ENCODE data around the gene CSPG4. TPM values are rescaled to one million over a fixed set of nuclear protein-coding genes. Genes with fewer than 3 reads are reported as not detected.
A peak's percentile ranks its signal among the peaks of the same experiment; 100 is the strongest.

The CSPG4 gene
- total and polyA plus RNA-seq, 10 donors: 0.89 to 28.6 (median 7.4) TPM

- DNase-seq: peak; percentile 66
- Histone ChIP-seq H3K36me3 (no peaks in the 10 kb centered on the region), H3K27ac (peak overlapping the region in 4 of 8 donors; percentile 40 to 60 (median 48)), H3K4me3 (no peak overlapping the region), H3K27me3 (replicated peaks in 1 of 7) (peaks cover 0 to 30% (median 0%) of the 10 kb centered on the region in 7 donors), H3K9me3 (no peaks in the 10 kb centered on the region), H3K4me1 (peaks cover 11 to 76% (median 47%) of the 10 kb centered on the region in 6 donors)
- intact Hi-C loops (cut with DNase I; ENCODE audit: low total_unique reads): no loop called here
- 86 to 94% (median 90%) methylated on average over 9 to 14 of the region's 14 CpGs for WGBS, 5 donors
- TF ChIP-seq CTCF (IDR thresholded peaks at IDR 0.05 in 8 of 11, conservative IDR thresholded peaks at IDR 0.05 in 3 of 11): no peak
- TF ChIP-seq POLR2AphosphoS5 (IDR thresholded peaks at IDR 0.05): no peak
Measured at GRCh38 chr15:75733761-75734651, 21.4 kb upstream of the CSPG4 start.

DNA sequence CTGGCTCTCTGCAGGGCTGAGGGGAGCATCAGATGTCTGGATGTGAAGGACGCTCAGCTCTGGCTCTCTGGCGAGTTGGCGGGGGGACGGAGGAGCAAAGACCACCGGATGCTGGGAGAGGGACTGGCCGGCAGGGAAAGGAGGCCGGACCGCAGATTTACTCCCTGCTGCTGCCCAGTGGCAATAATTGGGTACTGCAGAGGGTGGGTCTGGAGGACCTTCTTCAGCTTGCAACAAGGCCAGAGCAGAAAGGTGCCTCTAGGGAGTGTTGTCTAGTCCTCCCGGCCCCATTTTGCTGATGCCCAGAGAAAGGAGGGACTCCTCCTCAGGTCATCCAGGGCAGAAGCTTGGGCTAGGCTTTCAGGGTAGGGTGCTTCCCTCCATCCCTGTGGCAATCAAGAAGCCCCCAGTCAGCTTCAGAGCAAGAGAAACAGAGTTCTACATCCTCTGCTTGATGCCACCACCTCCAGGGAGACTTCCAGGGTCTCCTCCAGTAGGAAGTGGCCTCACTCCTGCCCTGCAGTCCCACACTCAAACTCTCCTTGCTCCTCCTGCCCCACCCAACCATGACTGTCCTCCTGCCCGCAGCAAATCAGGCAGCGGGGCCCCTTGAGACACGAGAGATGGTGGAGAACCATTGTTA, 20.3 kb upstream of the CSPG4 start:
- Histone ChIP-seq H3K9me3 (no peaks in the 10 kb centered on the region), H3K27ac (peak overlapping the region in 5 of 8 donors; percentile 58 to 67 (median 67)), H3K36me3 (no peaks in the 10 kb centered on the region), H3K4me3 (peak overlapping the region in 1 of 8 donors; percentile 39), H3K27me3 (replicated peaks in 1 of 7) (peaks cover 0 to 20% (median 0%) of the 10 kb centered on the region in 7 donors), H3K4me1 (peaks cover 7 to 66% (median 38%) of the 10 kb centered on the region in 6 donors)
- TF ChIP-seq POLR2A (IDR thresholded peaks at IDR 0.05) (no peak), CTCF (IDR thresholded peaks at IDR 0.05 in 8 of 11, conservative IDR thresholded peaks at IDR 0.05 in 3 of 11) (peak; percentile 64 to 94 (median 87)), POLR2AphosphoS5 (IDR thresholded peaks at IDR 0.05) (no peak)
- peak; percentile 84 for DNase-seq
- WGBS, 5 donors: 28 to 49% (median 30%) methylated on average over 5 to 12 of the region's 12 CpGs
- intact Hi-C loops (cut with DNase I; ENCODE audit: low total_unique reads): no loop called here

- peak; percentile 64 for DNase-seq
- WGBS, 5 donors: 31 to 45% (median 39%) methylated on average over 13 to 16 of the region's 16 CpGs
- Histone ChIP-seq H3K4me3 (peak overlapping the region in 4 of 8 donors; percentile 0 to 39 (median 6)), H3K36me3 (no peaks in the 10 kb centered on the region), H3K27me3 (replicated peaks in 1 of 7) (peaks cover 0 to 18% (median 0%) of the 10 kb centered on the region in 7 donors), H3K27ac (peak overlapping the region in 6 of 8 donors; percentile 39 to 67 (median 66)), H3K4me1 (peaks cover 6 to 59% (median 33%) of the 10 kb centered on the region in 6 donors), H3K9me3 (no peaks in the 10 kb centered on the region)
- TF ChIP-seq POLR2A (IDR thresholded peaks at IDR 0.05) (no peak), CTCF (IDR thresholded peaks at IDR 0.05 in 8 of 11, conservative IDR thresholded peaks at IDR 0.05 in 3 of 11) (no peak), POLR2AphosphoS5 (IDR thresholded peaks at IDR 0.05) (no peak)
- intact Hi-C loops (cut with DNase I; ENCODE audit: low total_unique reads): no loop called here
Measured at GRCh38 chr15:75732177-75732808, 19.6 kb upstream of the CSPG4 start.
